K562 (cell line): ENCODE data around the gene FNBP1.

Experiments
- CCAR2 ChIP-seq: fragments of 200-400 bp; formaldehyde crosslinking; IDR thresholded peaks from 2 replicates; pipeline ENCODE4 v1.6.1; 2017; ENCODE audit warnings: mild to moderate bottlenecking, low read depth, low read length
- CEBPB ChIP-seq: fragments of 450-650 bp; IDR thresholded peaks from 2 replicates; pipeline ENCODE4 v1.6.1; 2016; ENCODE audit warnings: missing genetic modification characterization, missing compliant biosample characterization
- CHD4 ChIP-seq: fragments of 200-600 bp; sonication (generic); IDR thresholded peaks from 3 replicates; pipeline ENCODE4 v1.6.1; 2012; ENCODE audit warnings: low read depth, mild to moderate bottlenecking, mixed read lengths, low read length, inconsistent platforms; ENCODE audit not compliant: insufficient read depth, insufficient replicate concordance, poor library complexity, severe bottlenecking
- FOSL1 ChIP-seq: fragments of 200-800 bp; sonication (Bioruptor generic); conservative IDR thresholded peaks from 2 replicates; pipeline ENCODE4 v1.6.1; 2016; ENCODE audit warnings: missing genetic modification characterization, missing compliant biosample characterization
- FOXO4 ChIP-seq: fragments of 450-650 bp; formaldehyde crosslinking; IDR thresholded peaks from 2 replicates; pipeline ENCODE4 v1.4.0; 2020; ENCODE audit warnings: mild to moderate bottlenecking, moderate library complexity
- SIN3A ChIP-seq, 2 experiments: fragments of 150-350 bp in 1 of 2; IDR thresholded peaks; 2 replicates each; pipeline ENCODE4 v1.6.1; 2011 to 2016; ENCODE audit warnings: borderline replicate concordance in 2 of 2, low read depth in 2 of 2, low read length in 2 of 2, mild to moderate bottlenecking in 2 of 2, moderate library complexity in 2 of 2; ENCODE audit not compliant: control insufficient read depth in 1 of 2
- SP1 ChIP-seq: sonication (generic); formaldehyde crosslinking; IDR thresholded peaks from 2 replicates; pipeline ENCODE4 v1.8.1; 2022; ENCODE audit warnings: mild to moderate bottlenecking, missing genetic modification reagents
- SPI1 ChIP-seq: IDR thresholded peaks from 2 replicates; pipeline ENCODE4 v1.6.1; 2011; ENCODE audit warnings: low read depth, low read length, control low read depth, borderline replicate concordance
- ZNF274 ChIP-seq: IDR thresholded peaks from 2 replicates; pipeline ENCODE4 v1.6.1; 2011; ENCODE audit warnings: low read depth, mild to moderate bottlenecking, low read length, moderate library complexity, borderline replicate concordance
- ZNF449 ChIP-seq: fragments of 250-450 bp; sonication (Bioruptor Pico); IDR thresholded peaks from 2 replicates; pipeline ENCODE4 v1.8.0; 2022; ENCODE audit warnings: moderate library complexity, mild to moderate bottlenecking, inconsistent platforms

GRCh38 chr9:129861447-129861827, 181.6 kb downstream of the FNBP1 start:
- no peak for TF ChIP-seq FOXO4 (CRISPR knock-in tag)
- no peak for TF ChIP-seq CHD4
- TF ChIP-seq FOSL1 (tag), result no peak
- no peak for TF ChIP-seq ZNF274
- no peak for TF ChIP-seq SPI1
- TF ChIP-seq SP1 (CRISPR knock-in tag), result no peak
- TF ChIP-seq CCAR2, result no peak
- TF ChIP-seq ZNF449, result no peak
- TF ChIP-seq CEBPB (tag), result no peak
- no peak for TF ChIP-seq SIN3A (IDR thresholded peaks at IDR 0.05; ENCODE audit: borderline replicate concordance in 2 of 2, control insufficient read depth in 1 of 2, low read depth in 2 of 2, low read length in 2 of 2)
